ENCODE data around the gene TXNL4A.
A peak's percentile ranks its signal among the peaks of the same experiment; 100 is the strongest.

TXNL4A gene

GRCh38 chr18:79989195-79989497 lies 783 bp upstream of the TXNL4A start:
- no peak for DNase-seq

GRCh38 chr18:79988071-79988450 lies 302 bp downstream of the TXNL4A start:
- DNase-seq = peak; percentile 54

GRCh38 chr18:79987566-79987965 lies 797 bp downstream of the TXNL4A start:
- DNase-seq = no peak

GRCh38 chr18:79986726-79987125 lies 1.6 kb downstream of the TXNL4A start:
- DNase-seq = no peak

GRCh38 chr18:79985172-79985571 lies 3.2 kb downstream of the TXNL4A start:
- DNase-seq = no peak

- DNase-seq = no peak
Measured at GRCh38 chr18:79983793-79984192, 4.6 kb downstream of the TXNL4A start.

GRCh38 chr18:79983253-79983652 lies 5.1 kb downstream of the TXNL4A start:
- no peak for DNase-seq

- no peak for DNase-seq
Measured at GRCh38 chr18:79982736-79983135, 5.6 kb downstream of the TXNL4A start.

- no peak for DNase-seq
Measured at GRCh38 chr18:79980585-79980984, 7.8 kb downstream of the TXNL4A start.

GRCh38 chr18:79979843-79980242 lies 8.5 kb downstream of the TXNL4A start:
- no peak for DNase-seq

GRCh38 chr18:79975985-79976680 lies 12.2 kb downstream of the TXNL4A start:
- DNase-seq = no peak

GRCh38 chr18:79975043-79975442 lies 13.3 kb downstream of the TXNL4A start:
- no peak for DNase-seq

GRCh38 chr18:79974025-79974654 lies 14.2 kb downstream of the TXNL4A start:
- no peak for DNase-seq

GRCh38 chr18:79973517-79973916 lies 14.8 kb downstream of the TXNL4A start:
- no peak for DNase-seq

- no peak for DNase-seq
Measured at GRCh38 chr18:79972720-79973119, 15.6 kb downstream of the TXNL4A start.

- no peak for DNase-seq
Measured at GRCh38 chr18:79971986-79972385, 16.4 kb downstream of the TXNL4A start.

- no peak for DNase-seq
Measured at GRCh38 chr18:79971211-79971952, 17.0 kb downstream of the TXNL4A start.

- DNase-seq = no peak
Measured at GRCh38 chr18:79970419-79971133, 17.8 kb downstream of the TXNL4A start.

- DNase-seq = no peak
Measured at GRCh38 chr18:79965119-79965902, 23.1 kb downstream of the TXNL4A start.

- DNase-seq = no peak
Measured at GRCh38 chr18:79964330-79965118, 23.8 kb downstream of the TXNL4A start, which contains the start of gene HSBP1L1. TSS of gene HSBP1L1 (plus strand) at chr18:79964643. CDS start at chr18:79964736, 93 bp downstream.

- no peak for DNase-seq
Measured at GRCh38 chr18:79963658-79964329, 24.6 kb downstream of the TXNL4A start.

Measured in KG1 (cell line).